Activated CD4-positive, alpha-beta T cell treated with anti-CD3 and anti-CD28 coated beads, Interleukin-2, amount 10 ng/mL, durations not matched to agents 7 days and 5 days (primary cell): ENCODE measurements around the gene CCDC167. TPM values are rescaled to one million over a fixed set of nuclear protein-coding genes. Genes with fewer than 3 reads are reported as not detected.
A peak's percentile ranks its signal among the peaks of the same experiment; 100 is the strongest.

Source experiments
- CTCF ChIA-PET: fragments of 350-600 bp; sonication (Branson Sonifier 250); formaldehyde crosslinking; loops from one replicate; lab custom pipeline; 2021; ENCODE audit warnings: antibody characterized with exemption; lab: Charles Lee
- POLR2A ChIA-PET: fragments of 350-600 bp; sonication (Branson Sonifier 250); formaldehyde crosslinking; loops from one replicate; lab custom pipeline; 2021; ENCODE audit warnings: antibody characterized with exemption; lab: Charles Lee
- DNase-seq: peaks from one replicate; pipeline ENCODE4 v3.0.0-alpha.2; 2020
- H3K27ac Mint-ChIP-seq: one replicate; pipeline ENCODE4 v1.8.0; 2021; ENCODE audit warnings: mild to moderate bottlenecking, moderate library complexity, mixed read lengths
- H3K27me3 Mint-ChIP-seq: one replicate; pipeline ENCODE4 v1.8.0; 2021; ENCODE audit warnings: mixed read lengths
- H3K36me3 Mint-ChIP-seq: one replicate; pipeline ENCODE4 v1.8.0; 2021; ENCODE audit warnings: low read depth, mixed read lengths
- H3K4me1 Mint-ChIP-seq: one replicate; pipeline ENCODE4 v1.8.0; 2021; ENCODE audit warnings: mixed read lengths
- H3K4me3 Mint-ChIP-seq: one replicate; pipeline ENCODE4 v1.8.0; 2021; ENCODE audit warnings: mild to moderate bottlenecking, moderate library complexity, mixed read lengths
- H3K9me3 Mint-ChIP-seq: one replicate; pipeline ENCODE4 v1.8.0; 2021; ENCODE audit warnings: mixed read lengths
- total RNA-seq, 2 experiments: library from RNA; stranded (reverse); gene quantifications; one replicate each; pipeline ENCODE4 v1.2.3, GENCODE V29; 2021

CCDC167 gene
- total RNA-seq, 2 experiments from 2014 or later, result 54.8 to 60.9 TPM

DNA sequence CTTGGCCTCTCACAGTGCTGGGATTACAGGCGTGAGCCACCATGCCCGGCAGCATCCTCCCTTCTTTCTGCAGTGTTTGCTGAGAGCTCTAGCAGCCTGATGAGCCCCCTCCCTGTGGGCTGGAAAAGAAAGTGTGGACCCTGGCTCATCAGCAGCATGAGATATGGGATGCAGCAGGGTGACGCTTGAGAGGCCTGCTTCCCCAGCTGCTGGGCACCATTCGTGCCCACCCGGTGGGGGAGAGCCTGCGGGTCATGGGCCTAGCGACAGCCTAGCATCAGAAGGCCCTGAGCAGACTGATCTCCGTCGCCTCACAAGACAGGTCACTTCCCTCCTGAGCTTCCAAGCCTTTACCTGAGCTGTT is 16.0 kb upstream of the CCDC167 start:
- peaks cover 17% of the 10 kb centered on the region for H3K36me3 Mint-ChIP-seq
- no peak for DNase-seq
- ChIA-PET CTCF (interaction anchor here (1.1 to 2.8 kb wide), 7 partner anchors 9 to 98 kb away, joined by 3 to 13 read pairs (median 5); no protein-coding TSS in a partner anchor), POLR2A (no interaction called here)
- H3K27me3 Mint-ChIP-seq, result no peaks in the 10 kb centered on the region
- no peaks in the 10 kb centered on the region for H3K9me3 Mint-ChIP-seq
- peak overlapping the region; percentile 97 for H3K27ac Mint-ChIP-seq
- H3K4me3 Mint-ChIP-seq, result peak overlapping the region; percentile 83
- peaks cover 72% of the 10 kb centered on the region for H3K4me1 Mint-ChIP-seq

DNA sequence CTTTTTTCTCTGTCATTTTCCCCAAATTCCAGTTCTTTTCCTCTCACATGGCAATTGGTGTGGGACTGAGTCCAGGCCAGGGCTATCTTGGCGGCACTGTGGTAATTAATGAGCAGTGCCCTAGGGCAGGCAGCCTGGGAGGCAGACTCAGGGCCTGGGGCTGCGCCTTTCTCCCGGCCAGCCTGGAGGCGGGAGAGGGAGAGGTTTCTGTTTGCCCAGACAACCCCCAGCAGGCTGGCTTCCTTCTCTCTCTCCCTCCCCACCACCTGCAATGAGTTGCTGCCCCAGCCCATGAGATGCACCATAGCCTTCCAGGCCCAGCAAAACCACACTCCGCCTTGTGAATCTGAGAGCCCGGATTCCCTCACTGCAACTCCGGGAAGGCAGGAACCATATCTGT is 15.1 kb upstream of the CCDC167 start:
- ChIA-PET CTCF (interaction anchor here (1.2 kb wide), 1 partner anchor 13 kb away, joined by 4 read pairs; no protein-coding TSS in a partner anchor), POLR2A (no interaction called here)
- Mint-ChIP-seq H3K36me3 (peaks cover 14% of the 10 kb centered on the region), H3K27me3 (no peaks in the 10 kb centered on the region), H3K9me3 (no peaks in the 10 kb centered on the region), H3K4me1 (peaks cover 71% of the 10 kb centered on the region), H3K4me3 (peak overlapping the region; percentile 83), H3K27ac (peak overlapping the region; percentile 97)
- DNase-seq, result no peak

DNA sequence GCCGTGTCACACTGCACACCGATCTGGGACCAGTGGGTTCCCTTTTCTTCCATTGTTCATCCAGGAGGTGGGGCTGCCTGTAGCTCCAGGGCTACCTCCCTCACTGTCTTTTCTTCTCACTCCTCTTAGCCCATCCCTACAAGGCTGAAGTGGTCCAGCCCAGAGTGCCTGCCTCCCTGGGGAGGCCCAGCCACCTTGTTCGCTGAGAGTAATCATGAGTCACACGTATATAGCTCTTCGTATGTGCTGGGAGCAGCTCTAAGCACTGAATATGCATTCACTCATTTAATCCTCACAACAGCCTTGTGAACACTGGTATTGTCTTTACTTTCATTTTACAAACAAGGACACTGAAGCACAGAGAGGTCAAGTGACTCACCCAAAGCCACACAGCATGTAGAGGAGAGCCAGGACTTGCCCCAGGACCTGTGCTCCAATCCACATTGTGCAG is 14.7 kb upstream of the CCDC167 start:
- CTCF ChIA-PET, result interaction anchor here (1.2 kb wide), 1 partner anchor 12 kb away, joined by 4 read pairs; no protein-coding TSS in a partner anchor
- Mint-ChIP-seq H3K4me1 (peaks cover 69% of the 10 kb centered on the region), H3K36me3 (peaks cover 10% of the 10 kb centered on the region), H3K9me3 (peaks cover 2% of the 10 kb centered on the region), H3K27ac (peak overlapping the region; percentile 97), H3K4me3 (peak overlapping the region; percentile 83), H3K27me3 (no peaks in the 10 kb centered on the region)
- POLR2A ChIA-PET, result no interaction called here
- no peak for DNase-seq

DNA sequence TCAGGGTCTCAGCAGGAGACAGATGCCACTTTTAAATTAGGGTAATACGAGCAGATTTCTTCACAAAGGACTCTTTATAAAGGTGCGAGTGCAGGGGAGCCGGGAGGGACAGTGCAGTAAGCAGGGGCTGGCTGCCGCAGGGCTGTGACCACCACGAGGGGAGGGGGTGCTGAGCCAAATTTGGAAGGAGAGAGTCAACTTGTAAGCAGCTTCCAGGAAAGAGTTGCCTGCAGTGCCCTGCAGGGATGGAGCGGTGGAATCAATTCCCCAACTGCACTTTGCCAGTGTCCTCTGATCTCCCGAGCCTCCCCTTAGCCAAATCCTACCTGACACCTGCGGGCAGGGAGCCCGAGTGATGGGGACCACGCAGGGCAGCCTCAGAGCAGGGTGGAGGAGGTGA is 13.9 kb upstream of the CCDC167 start:
- DNase-seq, result no peak
- ChIA-PET POLR2A (no interaction called here), CTCF (interaction anchor here (1.2 kb wide), 1 partner anchor 12 kb away, joined by 4 read pairs; no protein-coding TSS in a partner anchor)
- Mint-ChIP-seq H3K4me1 (peaks cover 66% of the 10 kb centered on the region), H3K36me3 (peaks cover 4% of the 10 kb centered on the region), H3K4me3 (no peak overlapping the region), H3K27ac (peak overlapping the region; percentile 15), H3K27me3 (no peaks in the 10 kb centered on the region), H3K9me3 (peaks cover 2% of the 10 kb centered on the region)

DNA sequence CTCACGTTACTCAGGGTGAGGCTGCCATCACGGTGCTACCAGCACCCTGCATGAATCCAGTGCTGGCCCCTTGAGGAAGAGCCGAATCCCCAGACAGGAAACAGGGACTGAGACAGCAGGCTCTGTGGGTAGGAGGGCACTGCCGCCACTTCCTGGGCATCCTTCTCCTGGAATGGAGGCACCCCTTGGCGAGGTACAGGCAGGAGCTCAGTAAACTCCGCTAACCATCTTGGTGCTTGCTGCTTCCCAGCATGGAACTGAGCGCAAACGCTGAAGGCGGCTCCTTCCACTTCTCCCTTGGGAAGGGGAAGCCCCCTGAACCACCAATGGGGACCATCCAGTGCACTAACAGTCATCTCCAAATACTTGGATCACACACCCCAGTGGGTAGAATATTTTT is 13.5 kb upstream of the CCDC167 start:
- peaks cover 3% of the 10 kb centered on the region for H3K36me3 Mint-ChIP-seq
- no peak overlapping the region for H3K4me3 Mint-ChIP-seq
- H3K4me1 Mint-ChIP-seq, result peaks cover 66% of the 10 kb centered on the region
- DNase-seq, result no peak
- CTCF ChIA-PET, result interaction anchor here (1.7 kb wide), 1 partner anchor 9 kb away, joined by 5 read pairs; no protein-coding TSS in a partner anchor
- H3K27ac Mint-ChIP-seq, result peak overlapping the region; percentile 15
- POLR2A ChIA-PET, result no interaction called here
- peaks cover 4% of the 10 kb centered on the region for H3K9me3 Mint-ChIP-seq
- H3K27me3 Mint-ChIP-seq, result no peaks in the 10 kb centered on the region

DNA sequence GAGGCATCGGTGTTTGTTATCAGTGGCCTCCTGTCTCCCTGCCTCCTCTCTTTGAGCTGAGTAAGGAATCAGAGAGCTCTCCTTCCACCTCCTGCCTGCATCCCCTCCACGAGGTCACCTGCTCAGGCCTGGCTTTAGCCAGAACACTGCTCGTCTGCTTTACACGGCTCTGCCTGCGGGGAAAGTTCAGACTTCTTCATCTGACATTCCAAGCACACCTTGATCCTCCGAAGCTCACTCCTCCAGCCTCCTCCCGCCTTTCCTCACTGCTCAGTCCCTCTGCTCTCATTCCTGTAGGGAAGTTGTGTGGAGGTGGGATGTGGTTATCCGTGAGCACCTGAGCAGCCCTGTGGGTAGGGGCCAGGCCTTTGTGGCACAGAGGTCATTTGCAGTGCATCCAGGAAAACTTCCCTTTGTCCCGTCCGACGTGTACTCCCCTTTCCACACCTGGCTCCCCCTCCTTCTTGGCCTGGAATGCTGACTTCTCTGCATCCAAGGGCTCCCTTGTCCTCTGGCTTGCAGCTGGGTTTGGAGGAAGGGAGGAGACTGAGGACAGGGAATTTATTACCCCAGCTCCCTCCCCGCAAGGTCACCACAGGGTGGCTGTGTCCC is 12.8 kb upstream of the CCDC167 start:
- Mint-ChIP-seq H3K27ac (no peak overlapping the region), H3K4me3 (no peak overlapping the region), H3K4me1 (peaks cover 63% of the 10 kb centered on the region), H3K36me3 (peaks cover 3% of the 10 kb centered on the region), H3K27me3 (no peaks in the 10 kb centered on the region), H3K9me3 (peaks cover 4% of the 10 kb centered on the region)
- ChIA-PET POLR2A (no interaction called here), CTCF (interaction anchor here (1.7 to 2.7 kb wide), 2 partner anchors 9 to 11 kb away, joined by 5 to 13 read pairs; no protein-coding TSS in a partner anchor)
- DNase-seq, result no peak

DNA sequence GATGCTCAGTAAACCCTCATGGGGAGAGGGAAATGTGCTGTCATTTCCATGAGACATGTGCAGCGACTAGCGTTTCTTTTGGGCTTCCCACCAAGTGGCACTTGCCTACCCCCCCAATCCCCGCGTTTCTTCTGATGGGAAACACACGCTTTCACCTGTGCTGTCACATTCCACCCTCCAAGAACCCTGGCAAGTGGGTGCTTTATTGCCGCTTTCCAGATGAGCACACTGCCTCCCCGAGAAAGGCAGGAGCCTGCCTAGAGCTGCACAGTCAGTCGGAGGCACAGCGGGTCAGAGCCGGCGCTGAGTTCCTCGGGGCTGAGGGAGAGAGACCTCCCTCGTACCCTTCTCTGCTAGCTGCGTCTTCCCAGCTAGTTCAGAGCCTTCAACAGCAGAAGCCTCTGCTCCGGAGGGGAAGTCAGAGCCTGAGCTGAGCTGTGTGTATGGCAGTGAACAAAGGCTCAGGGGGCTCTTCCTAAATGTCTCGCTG is 12.3 kb upstream of the CCDC167 start:
- H3K27me3 Mint-ChIP-seq, result no peaks in the 10 kb centered on the region
- no peak overlapping the region for H3K4me3 Mint-ChIP-seq
- peak overlapping the region; percentile 47 for H3K27ac Mint-ChIP-seq
- H3K36me3 Mint-ChIP-seq, result peaks cover 3% of the 10 kb centered on the region
- CTCF ChIA-PET, result interaction anchor here (1.7 to 2.7 kb wide), 2 partner anchors 8 to 11 kb away, joined by 5 to 13 read pairs; no protein-coding TSS in a partner anchor
- peaks cover 62% of the 10 kb centered on the region for H3K4me1 Mint-ChIP-seq
- no peak for DNase-seq
- peaks cover 4% of the 10 kb centered on the region for H3K9me3 Mint-ChIP-seq
- POLR2A ChIA-PET, result no interaction called here

DNA sequence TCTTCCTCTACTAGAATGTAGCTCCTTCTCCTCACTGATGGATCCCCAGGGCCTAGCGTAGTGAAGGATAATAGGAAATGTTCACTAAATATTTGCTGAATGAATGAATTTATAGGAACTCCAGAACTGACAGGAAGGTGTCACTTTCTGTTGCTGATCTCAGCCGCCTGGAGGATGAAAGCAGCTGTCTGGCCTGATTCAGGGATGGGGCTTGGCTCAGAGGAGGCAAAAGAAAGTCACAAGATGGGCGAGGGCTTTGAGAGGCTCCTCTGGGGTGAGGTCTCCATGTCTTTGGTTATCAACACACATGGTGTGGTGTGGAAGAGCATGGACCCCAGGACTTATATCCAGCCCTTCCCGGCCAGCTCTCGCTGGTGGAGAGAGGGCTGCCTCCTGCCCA is 11.5 kb upstream of the CCDC167 start:
- H3K27ac Mint-ChIP-seq, result peak overlapping the region; percentile 46
- POLR2A ChIA-PET, result no interaction called here

DNA sequence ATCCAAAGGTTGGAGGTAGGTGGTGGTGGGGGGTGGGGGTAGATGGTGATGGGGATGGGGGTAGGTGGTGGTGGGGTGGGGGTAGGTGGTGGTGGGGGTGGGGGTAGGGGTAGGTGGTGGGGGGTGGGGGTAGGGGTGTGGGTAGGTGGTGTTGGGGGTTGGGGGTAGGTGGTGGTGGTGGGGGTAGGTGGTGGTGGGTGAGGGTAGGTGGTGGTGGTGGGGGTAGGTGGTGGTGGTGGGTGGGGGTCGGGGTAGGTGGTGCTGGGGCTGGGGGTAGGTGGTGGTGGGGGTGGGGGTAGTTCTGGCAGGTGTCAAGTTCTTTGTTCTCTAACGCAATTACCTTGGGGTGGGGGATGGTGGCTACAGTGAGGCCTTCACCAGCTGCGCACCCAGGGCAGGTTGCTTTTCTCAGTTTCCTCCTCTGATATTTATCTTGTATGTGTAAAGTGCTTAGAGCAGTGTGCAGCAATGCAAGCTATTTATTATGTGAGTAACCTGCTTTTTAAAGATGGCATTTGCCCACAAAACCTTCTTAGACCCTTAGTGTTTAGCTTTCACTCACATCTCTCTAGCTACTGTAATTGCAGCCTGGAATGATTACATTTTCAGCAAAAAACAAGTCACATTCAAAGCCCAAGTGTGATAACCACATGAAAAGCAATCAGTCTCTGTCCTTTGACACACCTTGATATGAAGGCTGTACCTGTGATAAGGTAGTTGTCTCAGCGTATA is 8.2 kb upstream of the CCDC167 start:
- Mint-ChIP-seq H3K4me3 (no peak overlapping the region), H3K27me3 (no peaks in the 10 kb centered on the region), H3K9me3 (peaks cover 4% of the 10 kb centered on the region), H3K4me1 (peaks cover 41% of the 10 kb centered on the region), H3K27ac (peak overlapping the region; percentile 72), H3K36me3 (peaks cover 3% of the 10 kb centered on the region)
- peak; percentile 51 for DNase-seq
- ChIA-PET POLR2A (no interaction called here), CTCF (interaction anchor here (1.4 to 2.8 kb wide), 3 partner anchors 9 to 46 kb away, joined by 3 to 13 read pairs (median 11); no protein-coding TSS in a partner anchor)

More for the DNA sequence above, 11.5 kb upstream of the CCDC167 start:
- H3K4me1 Mint-ChIP-seq, result peaks cover 54% of the 10 kb centered on the region
- H3K9me3 Mint-ChIP-seq, result peaks cover 4% of the 10 kb centered on the region
- no peaks in the 10 kb centered on the region for H3K27me3 Mint-ChIP-seq
- H3K36me3 Mint-ChIP-seq, result peaks cover 3% of the 10 kb centered on the region
- CTCF ChIA-PET, result interaction anchor here (0.8 to 2.7 kb wide), 2 partner anchors 10 to 15 kb away, joined by 3 to 13 read pairs; no protein-coding TSS in a partner anchor
- no peak for DNase-seq
- no peak overlapping the region for H3K4me3 Mint-ChIP-seq

DNA sequence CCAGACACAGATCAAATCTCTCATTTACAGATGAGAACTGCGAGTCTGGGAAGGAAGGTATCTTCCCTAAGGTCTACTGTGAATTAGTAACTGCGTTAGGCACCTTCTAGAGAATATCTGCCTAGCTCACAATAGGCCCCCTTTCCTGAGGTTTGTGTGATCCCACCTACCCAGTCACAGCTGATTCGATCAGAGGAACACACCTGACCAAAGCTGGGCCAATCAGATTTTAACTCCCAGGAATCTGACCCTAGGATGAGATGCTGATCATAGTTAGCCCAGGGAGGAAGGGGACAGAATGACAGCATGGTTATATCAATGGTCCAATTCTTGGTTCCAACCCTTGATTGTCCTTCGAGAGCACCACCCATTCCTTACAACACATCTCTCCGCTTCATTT is 7.4 kb upstream of the CCDC167 start:
- peak overlapping the region; percentile 71 for H3K27ac Mint-ChIP-seq
- no peak for DNase-seq
- H3K27me3 Mint-ChIP-seq, result no peaks in the 10 kb centered on the region
- H3K4me3 Mint-ChIP-seq, result no peak overlapping the region
- ChIA-PET CTCF (interaction anchor here (2.0 to 2.8 kb wide), 2 partner anchors 9 to 12 kb away, joined by 11 to 13 read pairs; no protein-coding TSS in a partner anchor), POLR2A (no interaction called here)
- H3K4me1 Mint-ChIP-seq, result peaks cover 47% of the 10 kb centered on the region
- peaks cover 4% of the 10 kb centered on the region for H3K9me3 Mint-ChIP-seq
- peaks cover 3% of the 10 kb centered on the region for H3K36me3 Mint-ChIP-seq

DNA sequence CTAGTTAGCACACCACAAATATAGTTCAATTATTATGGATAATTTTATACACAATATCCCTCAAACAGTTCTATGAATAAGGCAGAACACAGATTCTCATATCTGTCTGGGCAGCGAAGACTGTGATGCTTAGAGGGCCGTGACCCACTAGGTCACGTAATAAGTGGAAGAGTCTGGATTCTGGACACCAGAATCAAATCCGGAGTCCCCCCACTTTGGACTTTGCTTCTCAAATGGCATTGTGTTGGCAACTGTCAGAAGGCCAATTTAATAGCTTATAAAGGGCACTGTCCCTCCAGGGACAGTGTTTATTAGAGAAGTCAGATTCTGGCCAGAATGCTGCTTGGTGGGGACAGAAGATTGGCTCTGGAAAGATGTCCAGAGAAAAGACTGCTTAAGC is 6.8 kb upstream of the CCDC167 start:
- peaks cover 4% of the 10 kb centered on the region for H3K9me3 Mint-ChIP-seq
- peaks cover 5% of the 10 kb centered on the region for H3K36me3 Mint-ChIP-seq
- H3K4me3 Mint-ChIP-seq, result no peak overlapping the region
- ChIA-PET CTCF (interaction anchor here (1.0 to 2.8 kb wide), 5 partner anchors 10 to 24 kb away, joined by 3 to 13 read pairs (median 6); no protein-coding TSS in a partner anchor), POLR2A (interaction anchor here (1.0 to 1.1 kb wide), 2 partner anchors 38 to 312 kb away, joined by 3 read pairs; no protein-coding TSS in a partner anchor)
- peaks cover 50% of the 10 kb centered on the region for H3K4me1 Mint-ChIP-seq
- H3K27me3 Mint-ChIP-seq, result no peaks in the 10 kb centered on the region
- no peak overlapping the region for H3K27ac Mint-ChIP-seq
- DNase-seq, result no peak

DNA sequence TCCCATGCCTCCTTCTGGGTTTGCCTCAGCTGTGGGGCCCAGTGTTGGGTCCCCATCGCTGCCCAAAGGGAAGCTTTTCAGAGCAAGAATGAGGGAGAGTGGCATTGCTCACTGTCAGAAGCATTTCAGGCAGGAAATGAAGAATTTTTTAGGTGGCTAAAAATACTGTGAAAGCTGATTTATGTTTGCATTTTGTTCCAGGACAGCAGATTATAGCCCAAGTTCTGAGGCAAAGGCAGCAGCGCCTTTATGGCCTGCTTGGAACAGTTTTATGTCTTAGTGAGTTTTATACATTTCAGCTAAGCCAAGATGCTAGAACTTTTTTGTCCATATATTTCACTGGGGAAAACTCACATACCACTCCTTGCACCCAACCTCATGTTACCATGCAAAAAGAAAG is 4.3 kb upstream of the CCDC167 start:
- DNase-seq, result no peak
- peaks cover 2% of the 10 kb centered on the region for H3K9me3 Mint-ChIP-seq
- CTCF ChIA-PET, result interaction anchor here (1.1 to 2.1 kb wide), 3 partner anchors 8 to 13 kb away, joined by 3 to 9 read pairs (median 5); no protein-coding TSS in a partner anchor
- peaks cover 9% of the 10 kb centered on the region for H3K36me3 Mint-ChIP-seq
- no peaks in the 10 kb centered on the region for H3K27me3 Mint-ChIP-seq
- POLR2A ChIA-PET, result no interaction called here
- peaks cover 67% of the 10 kb centered on the region for H3K4me1 Mint-ChIP-seq
- peak overlapping the region; percentile 95 for H3K27ac Mint-ChIP-seq
- no peak overlapping the region for H3K4me3 Mint-ChIP-seq
